GM12865 (cell line): ENCODE data around the gene NBEA.

Source experiments
- DNase-seq: peaks from one replicate; pipeline ENCODE4 v3.0.0; 2010; ENCODE audit warnings: low read depth
- H3K4me3 ChIP-seq: 2 replicates; pipeline ENCODE4 v1.5.1; 2011; ENCODE audit warnings: mild to moderate bottlenecking, low read depth, low read length, control low read depth
- TF ChIP-seq, protein P1 (sequence below): IDR thresholded peaks from 2 replicates; pipeline ENCODE4 v1.5.1; 2011; ENCODE audit warnings: low read length, control low read depth, low read depth, inconsistent platforms; ENCODE audit not compliant: insufficient read depth; ENCODE audit errors: missing control alignments

NBEA gene

DNA sequence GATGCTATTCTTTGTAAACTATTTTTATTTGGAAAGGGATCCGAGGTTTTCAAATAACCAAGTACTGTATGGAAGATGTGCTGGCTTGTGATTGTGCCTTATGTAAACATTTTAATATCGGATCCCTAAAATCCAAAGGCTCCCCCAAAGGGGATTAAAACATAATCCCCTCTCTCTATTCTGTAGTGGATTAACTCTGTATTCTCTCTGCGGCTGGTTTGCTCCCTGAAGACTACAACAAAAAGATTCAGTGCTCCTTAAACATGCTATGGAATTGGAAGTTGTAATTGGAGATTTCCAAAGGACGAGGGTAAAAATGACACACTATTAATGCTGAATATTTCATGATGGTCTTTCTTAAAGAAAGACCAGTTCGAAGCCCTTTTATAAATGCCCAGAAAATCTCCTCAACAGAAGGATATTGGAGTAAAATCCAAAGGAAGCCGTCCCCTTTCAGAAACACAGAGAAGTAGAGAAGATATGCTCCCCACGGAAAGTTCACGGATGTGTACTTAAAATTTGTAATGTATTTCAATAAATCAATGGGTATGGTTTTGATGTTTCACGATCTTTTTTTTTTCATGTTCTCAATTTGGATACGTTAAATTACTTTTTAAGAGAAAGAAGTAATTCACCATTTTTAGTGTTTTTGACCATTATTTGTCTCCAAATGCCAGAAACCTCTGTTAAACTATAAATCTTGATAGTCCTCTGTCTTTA is 527.9 kb downstream of the NBEA start:
- TF ChIP-seq, protein P1, sequence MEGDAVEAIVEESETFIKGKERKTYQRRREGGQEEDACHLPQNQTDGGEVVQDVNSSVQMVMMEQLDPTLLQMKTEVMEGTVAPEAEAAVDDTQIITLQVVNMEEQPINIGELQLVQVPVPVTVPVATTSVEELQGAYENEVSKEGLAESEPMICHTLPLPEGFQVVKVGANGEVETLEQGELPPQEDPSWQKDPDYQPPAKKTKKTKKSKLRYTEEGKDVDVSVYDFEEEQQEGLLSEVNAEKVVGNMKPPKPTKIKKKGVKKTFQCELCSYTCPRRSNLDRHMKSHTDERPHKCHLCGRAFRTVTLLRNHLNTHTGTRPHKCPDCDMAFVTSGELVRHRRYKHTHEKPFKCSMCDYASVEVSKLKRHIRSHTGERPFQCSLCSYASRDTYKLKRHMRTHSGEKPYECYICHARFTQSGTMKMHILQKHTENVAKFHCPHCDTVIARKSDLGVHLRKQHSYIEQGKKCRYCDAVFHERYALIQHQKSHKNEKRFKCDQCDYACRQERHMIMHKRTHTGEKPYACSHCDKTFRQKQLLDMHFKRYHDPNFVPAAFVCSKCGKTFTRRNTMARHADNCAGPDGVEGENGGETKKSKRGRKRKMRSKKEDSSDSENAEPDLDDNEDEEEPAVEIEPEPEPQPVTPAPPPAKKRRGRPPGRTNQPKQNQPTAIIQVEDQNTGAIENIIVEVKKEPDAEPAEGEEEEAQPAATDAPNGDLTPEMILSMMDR, result no peak
- no peak for DNase-seq
- H3K4me3 ChIP-seq, result no peak overlapping the region

DNA sequence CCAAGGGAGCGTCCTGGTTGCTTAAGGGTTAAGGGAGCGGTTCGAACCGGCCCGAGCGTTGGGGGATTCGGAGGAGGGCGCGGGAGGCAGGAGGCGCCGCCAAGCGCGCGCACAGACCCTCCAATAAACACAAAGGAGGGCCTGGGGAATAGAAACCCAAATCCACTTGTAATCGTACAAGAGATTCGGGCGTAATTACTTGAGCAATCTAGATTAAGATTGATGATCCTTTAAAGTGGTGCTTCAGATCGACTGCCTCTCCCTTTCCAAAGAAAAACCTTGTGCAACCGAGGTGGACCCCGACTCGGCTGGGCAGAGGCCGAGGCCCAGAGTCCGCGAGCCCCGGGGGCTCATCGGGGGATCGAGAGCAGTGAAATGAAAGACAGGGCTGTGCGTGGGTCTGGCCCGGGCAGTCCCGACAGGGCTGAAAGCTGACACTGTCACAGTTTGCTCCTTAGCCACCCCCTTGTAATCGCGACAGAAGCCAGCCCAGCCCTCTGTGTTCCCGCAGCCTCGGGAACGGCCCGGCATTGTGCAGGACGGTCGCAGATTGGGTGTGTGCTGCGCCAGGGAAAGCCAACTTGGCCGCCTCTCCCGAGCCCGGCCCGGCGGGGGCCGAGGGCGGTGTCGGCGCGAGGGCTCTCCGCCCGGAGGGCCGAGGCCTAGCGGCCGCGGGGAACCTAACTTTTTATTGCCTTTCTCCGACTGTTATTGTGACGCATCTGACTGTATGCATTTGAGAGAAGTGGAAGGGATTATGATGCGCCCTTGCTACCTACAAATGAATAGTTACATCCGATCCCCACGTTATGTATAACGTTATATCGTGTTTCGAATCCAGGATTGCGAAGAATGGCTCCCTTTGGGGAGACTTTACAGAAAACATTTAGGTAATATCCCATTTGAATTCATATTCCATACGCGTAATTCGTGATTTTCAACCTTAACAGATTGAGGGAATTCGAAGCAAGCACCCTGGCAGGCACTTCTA is 528.9 kb downstream of the NBEA start:
- TF ChIP-seq, protein P1, result no peak
- no peak overlapping the region for H3K4me3 ChIP-seq
- no peak for DNase-seq

DNA sequence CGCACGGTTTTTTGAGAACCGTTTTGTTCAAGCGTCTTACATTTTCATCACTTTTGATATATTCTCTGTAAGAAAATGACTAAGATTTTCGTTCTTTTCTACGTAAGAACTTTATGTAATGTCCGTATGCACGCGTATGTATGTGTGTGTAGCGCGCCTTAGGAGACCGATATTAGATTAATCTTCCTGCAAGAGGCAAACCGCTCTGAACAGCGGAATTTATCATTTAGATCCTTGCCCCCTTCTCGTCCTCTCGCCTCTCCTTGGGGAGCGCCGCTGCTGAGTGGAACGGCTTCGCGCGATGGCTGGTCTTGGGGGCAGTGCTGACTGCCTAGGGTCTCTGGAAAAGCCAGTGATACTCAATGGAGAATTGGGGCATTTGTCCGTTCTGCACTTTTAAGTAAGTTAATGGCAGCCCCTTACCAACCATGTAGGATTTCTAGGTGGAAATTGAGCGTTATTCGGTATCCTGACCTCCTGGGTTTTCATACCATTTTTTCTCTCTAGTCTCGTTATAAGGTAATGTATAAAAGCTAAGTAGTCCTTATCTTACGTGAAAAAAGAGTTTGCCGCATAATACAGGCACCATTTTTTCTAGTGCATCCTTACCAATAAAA is 529.7 kb downstream of the NBEA start:
- TF ChIP-seq, protein P1, result no peak
- DNase-seq, result no peak
- no peak overlapping the region for H3K4me3 ChIP-seq

DNA sequence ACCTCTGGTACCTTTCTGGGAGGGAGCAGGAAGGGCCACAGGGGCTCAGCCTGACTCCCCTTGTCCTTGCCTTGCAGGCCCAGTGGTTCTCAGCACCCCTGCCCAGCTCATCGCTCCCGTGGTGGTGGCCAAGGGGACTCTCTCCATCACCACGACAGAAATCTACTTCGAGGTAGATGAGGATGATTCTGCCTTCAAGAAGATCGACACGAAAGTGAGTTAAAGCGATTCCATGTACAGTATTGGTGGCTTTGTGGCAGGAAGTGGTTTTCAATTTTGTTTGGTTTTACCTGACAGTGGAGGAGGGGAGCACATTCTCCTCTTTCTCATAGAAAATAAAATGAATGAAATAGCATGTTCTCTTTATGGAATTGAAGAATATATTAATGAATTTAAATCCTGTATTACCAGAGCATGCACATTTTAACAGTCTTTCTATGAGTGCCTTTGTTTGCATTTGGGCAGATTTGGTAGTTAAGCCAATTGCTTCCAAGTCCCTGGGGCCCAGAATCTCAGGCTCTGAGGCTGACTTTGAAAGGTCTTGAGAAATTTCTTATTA is 530.3 kb downstream of the NBEA start:
- no peak for DNase-seq
- H3K4me3 ChIP-seq, result no peak overlapping the region

DNA sequence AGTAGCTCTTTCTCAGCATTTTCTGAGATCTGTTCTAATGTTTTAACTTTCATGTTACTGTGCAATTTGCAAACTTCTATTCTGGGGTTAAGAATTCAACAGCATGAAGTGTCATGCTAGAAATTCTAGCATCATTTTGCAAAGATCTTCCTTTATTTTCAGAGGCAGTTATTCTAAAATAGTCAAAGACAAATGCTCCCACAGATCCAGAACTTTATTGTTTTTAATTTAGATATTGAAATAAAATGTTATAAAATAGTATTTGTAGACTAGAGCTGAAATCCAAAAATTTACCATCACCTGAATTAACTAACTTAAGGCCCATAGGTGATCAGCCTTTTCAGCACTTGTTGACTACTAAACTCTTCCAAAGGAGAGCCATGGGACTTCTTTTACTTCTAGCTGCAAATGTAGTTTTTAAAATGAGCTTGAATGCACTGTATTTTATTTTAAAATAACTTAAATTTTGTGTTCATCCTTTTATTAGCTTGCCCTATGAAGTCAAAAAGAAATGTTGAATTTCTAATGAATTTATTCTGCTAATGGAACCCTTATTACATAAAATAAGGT is 531.2 kb downstream of the NBEA start:
- no peak for DNase-seq
- H3K4me3 ChIP-seq, result no peak overlapping the region
- TF ChIP-seq, protein P1, result no peak

More for the DNA sequence above, 530.3 kb downstream of the NBEA start:
- TF ChIP-seq, protein P1, result no peak

DNA sequence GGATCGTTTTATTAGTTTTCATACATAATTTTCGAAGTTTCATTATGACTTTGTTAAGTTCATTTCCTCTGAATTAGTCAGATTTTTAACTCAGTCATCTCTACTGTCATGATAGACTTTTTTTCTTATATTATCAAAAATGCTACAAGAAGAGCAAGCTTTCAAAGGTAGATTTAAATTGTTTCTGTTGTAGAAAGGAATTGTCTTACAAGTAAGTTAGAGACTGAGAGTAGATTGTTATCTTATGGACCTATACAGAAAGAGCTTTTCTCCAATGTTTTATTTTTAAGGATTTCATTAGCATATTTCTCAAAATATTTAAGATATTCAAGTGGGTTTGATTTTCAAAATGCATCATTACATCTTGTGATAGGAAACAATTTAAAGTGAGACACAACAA is 531.7 kb downstream of the NBEA start:
- no peak overlapping the region for H3K4me3 ChIP-seq
- no peak for DNase-seq
- TF ChIP-seq, protein P1, result no peak
